Measurements from ENCODE around the gene ZNF575.

Gene ZNF575

GRCh38 chr19:43569657-43570056, 36.7 kb downstream of the ZNF575 start:
- in situ Hi-C loops (cut with HindIII; ENCODE audit: low sequenced_read_pairs), result no loop called here

GRCh38 chr19:43570174-43570791, 37.3 kb downstream of the ZNF575 start:
- in situ Hi-C loops (cut with HindIII; ENCODE audit: low sequenced_read_pairs), result no loop called here

GRCh38 chr19:43572171-43572588, 39.2 kb downstream of the ZNF575 start:
- in situ Hi-C loops (cut with HindIII; ENCODE audit: low sequenced_read_pairs), result no loop called here

GRCh38 chr19:43574424-43575155, 41.6 kb downstream of the ZNF575 start:
- in situ Hi-C loops (cut with HindIII; ENCODE audit: low sequenced_read_pairs), result no loop called here

- in situ Hi-C loops (cut with HindIII; ENCODE audit: low sequenced_read_pairs), result no loop called here
These were observed 42.4 kb downstream of the ZNF575 start, which contains the start of the genes PINLYP and XRCC1 for GRCh38 chr19:43575156-43575950. PINLYP (plus strand) TSS chr19:43575801; CDS start chr19:43577192, 1,391 bp downstream. XRCC1 (minus strand) TSS chr19:43575527; CDS start chr19:43575458, 69 bp downstream.

GRCh38 chr19:43575955-43576878, 43.2 kb downstream of the ZNF575 start:
- in situ Hi-C loops (cut with HindIII; ENCODE audit: low sequenced_read_pairs), result no loop called here

GRCh38 chr19:43578787-43579186, 45.8 kb downstream of the ZNF575 start:
- in situ Hi-C loops (cut with HindIII; ENCODE audit: low sequenced_read_pairs), result no loop called here

GRCh38 chr19:43581467-43581866, 48.5 kb downstream of the ZNF575 start:
- in situ Hi-C loops (cut with HindIII; ENCODE audit: low sequenced_read_pairs), result no loop called here

GRCh38 chr19:43582495-43582894, 49.5 kb downstream of the ZNF575 start:
- in situ Hi-C loops (cut with HindIII; ENCODE audit: low sequenced_read_pairs), result no loop called here

- in situ Hi-C loops (cut with HindIII; ENCODE audit: low sequenced_read_pairs), result no loop called here
These were observed 51.5 kb downstream of the ZNF575 start for GRCh38 chr19:43584484-43584883.

Measured in DLD1 (cell line).